HG02571 (cell line): ENCODE data around the gene KLHL26.
"Not testable (repeated sequence)": the region's sequence is repeated elsewhere in the genome, so short reads cannot be mapped to it uniquely, and the experiment has no call there.

ENCODE experiments used
- ATAC-seq: cut with Tn5 transposase; IDR thresholded peaks from one replicate; pipeline ENCODE4 v1.9.1; 2021; ENCODE audit warnings: mild to moderate bottlenecking, moderate library complexity; ENCODE audit not compliant: unreplicated experiment

Gene KLHL26

GRCh38 chr19:18600692-18601397 lies 36.0 kb upstream of the KLHL26 start:
- not testable (repeated sequence) for ATAC-seq

GRCh38 chr19:18601875-18602274 lies 35.0 kb upstream of the KLHL26 start:
- ATAC-seq, result no peak

DNA sequence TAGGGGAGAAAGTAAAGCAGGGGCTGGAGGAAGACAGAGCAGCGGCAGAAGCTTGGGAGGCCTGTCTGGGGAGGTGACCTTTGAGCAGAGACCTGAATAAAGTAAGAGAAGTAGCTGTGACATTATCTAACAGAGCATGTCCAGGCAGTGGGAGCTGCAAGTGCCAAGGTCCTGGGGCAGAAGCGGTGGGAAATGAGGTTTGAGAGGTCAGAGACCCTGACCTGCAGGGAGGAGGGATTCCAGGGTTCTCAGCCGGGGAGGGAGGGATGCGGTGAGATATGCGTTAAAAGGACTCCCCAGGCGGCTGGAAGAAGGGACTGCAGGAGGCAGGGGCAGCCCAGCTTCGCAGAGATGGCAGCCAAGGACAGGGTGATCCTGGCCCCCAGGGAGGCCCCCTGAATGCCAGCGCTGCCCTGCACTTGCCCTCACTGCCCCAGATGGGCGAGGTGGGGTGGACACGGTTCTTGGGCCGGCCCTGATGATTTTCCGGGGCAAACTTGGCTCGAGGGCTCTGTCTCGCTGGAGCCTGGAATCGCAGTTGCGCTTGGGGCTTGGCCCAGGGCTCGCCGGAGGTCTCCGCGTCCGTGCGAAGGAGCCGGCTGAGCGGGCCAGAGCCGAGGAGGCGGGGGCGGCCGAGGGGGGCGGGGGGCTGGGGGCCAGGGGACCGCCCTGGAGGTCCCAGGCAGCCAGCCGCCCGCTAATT lies 33.4 kb upstream of the KLHL26 start:
- no peak for ATAC-seq

DNA sequence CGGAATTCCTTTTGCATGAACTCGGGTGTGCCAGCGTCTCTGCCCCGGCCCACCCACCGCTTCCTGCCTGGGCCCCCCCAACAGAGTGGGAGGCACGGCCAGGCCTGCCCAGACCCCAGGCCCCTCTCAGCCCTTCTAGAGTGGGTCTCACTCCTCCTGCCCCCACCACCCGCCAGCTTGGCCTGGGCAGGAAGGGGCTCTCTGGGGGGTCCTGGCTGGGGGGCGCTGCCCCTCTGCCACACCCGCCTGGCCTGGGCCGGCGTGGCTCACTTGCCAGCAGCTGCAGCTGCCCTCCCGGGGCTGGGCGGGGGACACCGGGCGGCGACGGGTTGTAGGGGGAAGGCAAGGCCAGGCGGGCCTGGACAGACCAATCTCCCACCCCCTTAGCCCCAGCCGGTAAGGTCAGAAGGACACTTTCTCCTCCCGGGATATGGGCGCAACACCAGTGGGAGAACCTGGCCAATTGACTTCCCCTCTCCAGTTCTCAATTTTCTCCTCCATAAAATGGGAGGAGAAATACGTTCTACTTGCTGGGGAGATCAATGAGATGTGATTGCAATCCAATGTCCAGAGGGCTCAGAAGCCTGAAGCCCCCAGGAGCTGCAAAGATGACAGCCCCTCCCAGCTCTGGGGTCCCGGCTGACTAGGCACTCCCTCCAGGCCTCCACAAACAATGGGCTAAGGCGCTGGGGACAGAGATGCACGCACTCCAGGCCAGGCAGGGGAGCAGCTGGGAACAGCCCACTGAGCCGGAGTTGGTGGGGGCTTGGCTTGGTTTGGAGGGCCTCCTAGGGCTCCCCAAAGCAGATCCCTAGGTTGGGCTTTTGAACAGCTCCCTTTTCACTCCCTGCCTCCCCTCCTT lies 32.6 kb upstream of the KLHL26 start:
- ATAC-seq, result no peak

DNA sequence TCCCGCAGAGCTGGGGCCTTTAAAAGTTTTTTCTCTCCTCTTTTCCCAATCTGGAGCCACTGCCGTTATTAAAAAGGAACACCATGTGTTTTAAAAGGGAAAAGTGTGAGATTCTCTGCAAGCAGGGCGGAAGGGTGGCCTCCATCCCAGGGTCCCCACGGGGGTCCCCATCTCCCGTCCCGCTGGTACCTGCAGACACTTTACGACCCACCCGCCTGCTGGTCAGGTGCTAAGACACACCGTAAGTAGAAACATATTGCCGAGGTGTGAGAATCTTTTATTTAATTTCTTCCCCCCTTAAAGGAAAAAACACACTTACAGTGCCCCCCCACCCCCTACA lies 32.0 kb upstream of the KLHL26 start:
- no peak for ATAC-seq

- ATAC-seq, result no peak
Measured at GRCh38 chr19:18605196-18605545, 31.7 kb upstream of the KLHL26 start.

- no peak for ATAC-seq
Measured at GRCh38 chr19:18605546-18606280, 31.1 kb upstream of the KLHL26 start.

DNA sequence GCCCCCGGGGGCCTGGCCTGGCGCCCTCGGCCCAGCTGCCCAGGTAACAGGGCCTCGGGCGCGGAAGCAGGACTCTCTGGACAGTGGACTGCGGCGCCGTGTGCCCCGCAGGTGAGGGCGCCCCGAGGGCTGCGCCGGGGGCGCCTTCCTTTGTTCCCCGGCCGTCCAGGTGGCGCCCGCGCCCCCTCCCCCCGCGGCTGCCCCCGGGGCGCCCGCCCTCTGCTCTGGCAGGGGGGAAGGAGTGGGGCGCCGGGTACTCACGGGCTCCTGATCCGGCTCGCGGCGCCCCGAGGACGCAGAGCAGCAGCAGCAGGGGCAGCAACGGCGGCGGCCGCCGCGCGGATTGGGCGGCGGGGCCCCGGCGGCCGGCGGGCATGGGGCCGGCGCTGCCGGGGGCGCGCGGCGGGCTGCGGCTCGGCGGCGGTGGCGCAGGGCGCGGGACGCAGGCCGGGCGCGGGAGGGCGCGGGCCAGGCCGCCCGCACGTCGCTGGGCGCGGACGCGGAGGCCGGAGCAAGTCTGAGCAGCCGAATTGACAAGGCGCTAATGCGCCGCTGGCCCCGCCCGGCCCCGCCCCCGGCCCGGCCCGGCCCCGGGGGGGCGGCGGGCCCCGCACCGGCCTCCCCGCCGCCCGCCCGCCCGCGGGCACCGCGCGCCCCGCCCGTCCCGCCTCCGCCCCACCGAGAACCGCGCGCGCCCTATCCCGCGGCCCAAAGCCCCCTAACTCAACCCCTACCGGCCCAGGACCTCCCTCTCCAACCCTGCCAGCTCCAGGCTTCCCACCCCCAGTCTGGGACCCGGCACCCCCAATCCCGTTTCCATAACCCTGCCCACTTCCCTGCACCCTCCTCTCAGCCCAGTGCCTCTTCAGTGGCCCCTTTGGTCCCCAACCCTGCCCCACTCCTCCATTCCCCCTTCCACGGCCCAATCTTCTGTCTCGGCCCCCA lies 30.3 kb upstream of the KLHL26 start, which contains the start of gene CRLF1:
Gene CRLF1 (minus strand): TSS at position 519 of the 945 bp plus-strand sequence. CDS start 143 bp downstream, at position 376.
- no peak for ATAC-seq

DNA sequence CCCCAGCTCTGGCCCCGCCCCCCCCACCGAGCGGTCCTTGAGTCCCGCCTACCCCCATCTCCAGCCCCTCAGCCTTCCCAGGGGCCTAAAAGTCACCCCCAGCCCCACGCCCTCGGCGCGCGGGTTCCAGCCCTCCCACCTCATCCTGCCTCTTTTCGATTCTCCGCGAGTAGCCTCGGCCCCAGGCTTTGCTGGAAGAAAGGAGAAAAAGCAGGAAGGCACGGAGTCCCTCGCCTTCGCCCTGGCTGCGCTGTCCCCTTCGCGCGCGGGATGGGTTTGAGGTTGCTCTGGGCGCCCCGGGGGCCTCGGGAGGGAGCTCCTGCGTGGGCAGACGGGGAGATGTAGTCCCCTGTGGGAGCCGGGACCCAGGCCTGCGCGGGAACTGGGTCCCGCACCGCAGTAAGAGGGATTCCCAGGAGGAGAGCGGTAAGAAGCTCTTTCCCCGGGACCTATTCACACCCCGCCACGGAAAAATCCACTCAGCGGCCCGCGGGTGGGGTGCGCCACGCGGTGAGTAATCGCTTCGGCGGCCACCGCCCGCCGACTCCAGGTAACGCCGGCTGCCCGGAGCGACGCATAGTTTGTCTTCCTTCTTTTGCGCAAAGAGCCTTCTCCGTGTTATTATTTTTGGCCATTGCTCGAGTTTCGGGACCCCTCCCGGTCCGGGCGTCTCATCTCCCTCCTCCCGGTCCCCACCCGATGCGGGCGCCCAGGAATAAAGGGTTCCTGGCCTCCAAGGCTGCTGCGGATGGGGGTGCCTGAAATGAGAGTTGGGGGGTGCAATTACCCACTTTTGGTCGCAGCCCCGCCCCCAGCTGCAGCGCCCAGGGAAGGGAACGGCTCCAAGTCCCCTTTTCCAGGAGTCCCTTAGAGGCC lies 29.4 kb upstream of the KLHL26 start:
- ATAC-seq, result no peak

GRCh38 chr19:18608102-18608804 lies 28.6 kb upstream of the KLHL26 start:
- no peak for ATAC-seq

- no peak for ATAC-seq
Measured at GRCh38 chr19:18608805-18609716, 27.8 kb upstream of the KLHL26 start.

DNA sequence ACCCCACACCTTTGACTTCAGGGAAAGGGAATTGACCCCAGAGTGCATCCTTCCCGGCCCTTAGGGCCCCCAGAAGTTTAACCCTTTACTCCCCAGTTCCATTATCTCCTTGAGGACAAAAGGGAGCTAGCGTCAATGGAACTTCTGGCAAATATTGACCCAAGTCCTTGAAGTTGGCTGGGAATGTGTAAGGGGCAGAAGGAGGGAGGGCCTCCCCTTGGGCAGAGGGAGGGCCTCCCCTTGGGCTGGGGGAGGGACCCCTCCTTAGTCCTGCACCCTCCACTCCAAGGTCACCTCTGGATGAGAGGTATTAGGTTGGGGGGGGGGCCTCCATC lies 27.1 kb upstream of the KLHL26 start:
- no peak for ATAC-seq

- no peak for ATAC-seq
Measured at GRCh38 chr19:18610245-18610555, 26.6 kb upstream of the KLHL26 start.

- ATAC-seq, result no peak
Measured at GRCh38 chr19:18610556-18611326, 26.1 kb upstream of the KLHL26 start.

DNA sequence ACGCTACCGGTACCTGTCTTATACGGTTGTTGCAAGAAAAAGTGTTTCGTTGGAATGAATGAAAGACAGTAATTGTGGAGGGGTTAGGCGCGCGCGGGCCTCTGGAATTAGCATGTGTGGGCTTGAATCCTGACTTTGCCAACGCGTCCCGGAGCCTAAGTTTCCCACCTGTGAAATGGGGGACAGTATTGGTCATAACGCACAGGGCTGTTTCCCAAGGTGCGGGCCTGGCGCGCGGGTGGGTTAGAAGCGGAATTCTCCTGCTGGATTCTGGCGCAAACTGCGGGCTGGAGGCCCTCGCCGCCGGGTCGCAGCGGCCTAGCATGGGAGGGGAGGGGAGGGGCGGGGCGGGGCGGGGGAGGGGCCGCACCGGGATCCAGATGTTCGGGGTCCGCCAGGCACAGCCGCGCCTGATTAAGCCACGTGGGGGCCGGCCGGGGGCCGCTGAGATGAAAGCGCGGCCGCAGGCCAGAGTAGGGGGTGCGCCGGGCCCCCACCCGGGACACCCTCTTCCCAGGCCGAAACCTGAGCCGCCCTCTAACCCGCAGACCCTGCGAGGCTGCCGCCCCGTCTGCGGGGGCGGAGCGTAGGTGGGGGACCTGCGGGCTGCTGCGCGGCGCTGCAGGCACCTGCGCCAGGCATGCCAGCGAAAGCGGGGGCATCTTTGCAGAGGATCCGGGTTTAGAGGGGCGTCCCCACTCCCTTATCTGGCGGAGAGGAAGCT lies 25.3 kb upstream of the KLHL26 start:
- ATAC-seq, result no peak

- no peak for ATAC-seq
Measured at GRCh38 chr19:18612051-18612771, 24.6 kb upstream of the KLHL26 start.
